ENCODE measurements around the gene FBN2.

DNA sequence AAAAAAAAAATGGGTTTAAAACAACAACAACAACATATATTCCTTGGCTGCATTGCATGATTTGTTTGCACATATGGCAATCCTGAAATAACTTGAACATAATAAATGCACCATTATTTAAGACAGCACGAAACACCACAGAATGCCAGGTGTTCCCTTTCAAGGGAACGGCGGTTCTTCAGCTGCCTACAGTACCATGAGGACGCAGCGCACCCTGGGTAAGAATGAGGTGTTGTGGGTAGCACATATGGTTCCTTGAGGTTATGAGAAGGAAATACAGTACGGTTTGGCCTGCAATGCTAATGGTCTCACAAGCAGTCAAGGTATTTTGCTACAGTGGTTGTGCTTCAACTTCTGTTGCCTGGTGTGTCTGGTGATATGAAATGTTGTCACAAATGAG, 279.7 kb downstream of the FBN2 start:
- TF ChIP-seq EP300 (IDR thresholded peaks at IDR 0.05; ENCODE audit: borderline replicate concordance) (no peak), TEAD4 (IDR thresholded peaks at IDR 0.05) (no peak), TCF12 (IDR thresholded peaks at IDR 0.05; ENCODE audit: low read depth) (no peak), FOXM1 (IDR thresholded peaks at IDR 0.05; ENCODE audit: borderline replicate concordance, low read depth) (no peak), TAF1 (IDR thresholded peaks at IDR 0.05; ENCODE audit: low read depth) (no peak), EGR1 (IDR thresholded peaks at IDR 0.05) (no peak), ZBTB7A (IDR thresholded peaks at IDR 0.05; ENCODE audit: low read depth) (no peak)
- TF ChIP-seq, protein P1, sequence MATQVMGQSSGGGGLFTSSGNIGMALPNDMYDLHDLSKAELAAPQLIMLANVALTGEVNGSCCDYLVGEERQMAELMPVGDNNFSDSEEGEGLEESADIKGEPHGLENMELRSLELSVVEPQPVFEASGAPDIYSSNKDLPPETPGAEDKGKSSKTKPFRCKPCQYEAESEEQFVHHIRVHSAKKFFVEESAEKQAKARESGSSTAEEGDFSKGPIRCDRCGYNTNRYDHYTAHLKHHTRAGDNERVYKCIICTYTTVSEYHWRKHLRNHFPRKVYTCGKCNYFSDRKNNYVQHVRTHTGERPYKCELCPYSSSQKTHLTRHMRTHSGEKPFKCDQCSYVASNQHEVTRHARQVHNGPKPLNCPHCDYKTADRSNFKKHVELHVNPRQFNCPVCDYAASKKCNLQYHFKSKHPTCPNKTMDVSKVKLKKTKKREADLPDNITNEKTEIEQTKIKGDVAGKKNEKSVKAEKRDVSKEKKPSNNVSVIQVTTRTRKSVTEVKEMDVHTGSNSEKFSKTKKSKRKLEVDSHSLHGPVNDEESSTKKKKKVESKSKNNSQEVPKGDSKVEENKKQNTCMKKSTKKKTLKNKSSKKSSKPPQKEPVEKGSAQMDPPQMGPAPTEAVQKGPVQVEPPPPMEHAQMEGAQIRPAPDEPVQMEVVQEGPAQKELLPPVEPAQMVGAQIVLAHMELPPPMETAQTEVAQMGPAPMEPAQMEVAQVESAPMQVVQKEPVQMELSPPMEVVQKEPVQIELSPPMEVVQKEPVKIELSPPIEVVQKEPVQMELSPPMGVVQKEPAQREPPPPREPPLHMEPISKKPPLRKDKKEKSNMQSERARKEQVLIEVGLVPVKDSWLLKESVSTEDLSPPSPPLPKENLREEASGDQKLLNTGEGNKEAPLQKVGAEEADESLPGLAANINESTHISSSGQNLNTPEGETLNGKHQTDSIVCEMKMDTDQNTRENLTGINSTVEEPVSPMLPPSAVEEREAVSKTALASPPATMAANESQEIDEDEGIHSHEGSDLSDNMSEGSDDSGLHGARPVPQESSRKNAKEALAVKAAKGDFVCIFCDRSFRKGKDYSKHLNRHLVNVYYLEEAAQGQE (IDR thresholded peaks at IDR 0.05; ENCODE audit: low read depth): no peak
